Neutrophil (primary cell): ENCODE measurements around the gene LYPD6B.

ENCODE experiments used
- H3K27ac ChIP-seq: fragments of 200-600 bp; sonication (generic); 2 replicates; pipeline ENCODE4 v1.5.1; 2016; ENCODE audit warnings: mild to moderate bottlenecking, moderate library complexity
- H3K27me3 ChIP-seq: fragments of 200-600 bp; sonication (generic); 2 replicates; pipeline ENCODE4 v1.6.0; 2016; ENCODE audit warnings: mild to moderate bottlenecking
- H3K36me3 ChIP-seq: fragments of 200-600 bp; sonication (generic); 2 replicates; pipeline ENCODE4 v1.5.1; 2017
- H3K4me1 ChIP-seq, 2 experiments: fragments of 200-600 bp in 1 of 2; sonication (generic) in 1 of 2; 1 replicate in 1 of 2; 2 replicates in 1 of 2; pipeline versions ENCODE4 v1.5.1 to v1.6.1; 2013 to 2016; ENCODE audit warnings: low read depth in 1 of 2, low read length in 1 of 2, mild to moderate bottlenecking in 1 of 2, moderate library complexity in 1 of 2; ENCODE audit not compliant: control insufficient read depth in 1 of 2, insufficient read depth in 1 of 2
- H3K4me3 ChIP-seq, 2 experiments: fragments of 200-600 bp in 1 of 2; sonication (generic) in 1 of 2; 1 replicate in 1 of 2; 2 replicates in 1 of 2; pipeline ENCODE4 v1.5.1; 2013 to 2016; ENCODE audit warnings: low read depth in 1 of 2, low read length in 1 of 2, mild to moderate bottlenecking in 1 of 2, moderate library complexity in 1 of 2
- H3K9me3 ChIP-seq: fragments of 200-600 bp; sonication (generic); 2 replicates; pipeline ENCODE4 v1.5.1; 2016
- TF ChIP-seq, protein P1 (sequence below): fragments of 200-600 bp; sonication (generic); IDR thresholded peaks from 2 replicates; pipeline ENCODE4 v1.5.1; 2016; ENCODE audit warnings: antibody characterized with exemption

The LYPD6B gene

DNA sequence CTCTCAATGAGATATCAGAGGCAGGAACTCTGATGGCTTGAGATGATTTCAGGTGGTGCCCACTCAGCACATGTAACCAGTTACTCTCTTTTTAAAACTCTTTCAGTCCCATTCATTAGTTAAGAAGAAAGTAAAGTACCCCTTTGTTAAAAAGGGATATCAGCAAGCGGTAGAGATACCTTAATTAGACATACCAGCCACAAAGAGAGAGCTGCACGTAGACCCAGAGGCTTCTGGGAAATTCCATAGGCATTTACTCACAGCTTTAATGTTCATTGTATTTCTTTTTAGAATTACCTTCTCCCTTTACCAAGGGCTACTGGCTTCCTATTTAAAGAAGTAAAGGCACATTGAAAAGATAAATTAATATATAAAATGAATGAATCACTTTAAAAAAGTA is 63.3 kb downstream of the LYPD6B start:
- H3K27ac ChIP-seq = no peak overlapping the region
- TF ChIP-seq, protein P1, sequence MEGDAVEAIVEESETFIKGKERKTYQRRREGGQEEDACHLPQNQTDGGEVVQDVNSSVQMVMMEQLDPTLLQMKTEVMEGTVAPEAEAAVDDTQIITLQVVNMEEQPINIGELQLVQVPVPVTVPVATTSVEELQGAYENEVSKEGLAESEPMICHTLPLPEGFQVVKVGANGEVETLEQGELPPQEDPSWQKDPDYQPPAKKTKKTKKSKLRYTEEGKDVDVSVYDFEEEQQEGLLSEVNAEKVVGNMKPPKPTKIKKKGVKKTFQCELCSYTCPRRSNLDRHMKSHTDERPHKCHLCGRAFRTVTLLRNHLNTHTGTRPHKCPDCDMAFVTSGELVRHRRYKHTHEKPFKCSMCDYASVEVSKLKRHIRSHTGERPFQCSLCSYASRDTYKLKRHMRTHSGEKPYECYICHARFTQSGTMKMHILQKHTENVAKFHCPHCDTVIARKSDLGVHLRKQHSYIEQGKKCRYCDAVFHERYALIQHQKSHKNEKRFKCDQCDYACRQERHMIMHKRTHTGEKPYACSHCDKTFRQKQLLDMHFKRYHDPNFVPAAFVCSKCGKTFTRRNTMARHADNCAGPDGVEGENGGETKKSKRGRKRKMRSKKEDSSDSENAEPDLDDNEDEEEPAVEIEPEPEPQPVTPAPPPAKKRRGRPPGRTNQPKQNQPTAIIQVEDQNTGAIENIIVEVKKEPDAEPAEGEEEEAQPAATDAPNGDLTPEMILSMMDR = no peak
- H3K4me3 ChIP-seq = no peak overlapping the region
- H3K36me3 ChIP-seq = no peaks in the 10 kb centered on the region
- no peaks in the 10 kb centered on the region for H3K27me3 ChIP-seq
- H3K9me3 ChIP-seq = no peaks in the 10 kb centered on the region
- no peaks in the 10 kb centered on the region for H3K4me1 ChIP-seq

GRCh38 chr2:149103081-149103620 is 64.7 kb downstream of the LYPD6B start:
- Histone ChIP-seq H3K36me3 (no peaks in the 10 kb centered on the region), H3K4me1 (no peaks in the 10 kb centered on the region), H3K27ac (no peak overlapping the region), H3K9me3 (no peaks in the 10 kb centered on the region), H3K4me3 (no peak overlapping the region), H3K27me3 (no peaks in the 10 kb centered on the region)
- TF ChIP-seq, protein P1 = no peak

DNA sequence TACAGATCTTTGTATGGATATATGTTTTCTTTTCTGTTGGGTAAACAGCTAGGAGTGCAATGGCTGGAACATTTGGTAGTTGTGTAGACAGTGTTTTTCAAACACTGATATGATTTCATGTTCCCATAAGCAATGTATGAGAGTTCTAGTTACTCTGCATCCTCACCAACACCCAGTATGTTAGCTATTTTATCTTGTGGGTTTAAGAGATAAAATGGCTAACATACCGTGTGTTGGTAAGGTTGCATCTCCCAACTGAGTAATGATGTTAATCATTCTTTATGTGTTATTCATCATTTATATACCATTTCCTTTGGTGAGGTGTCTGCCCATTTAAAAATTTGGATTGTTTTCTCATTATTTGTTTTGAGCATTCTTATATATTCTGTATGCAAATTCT is 65.7 kb downstream of the LYPD6B start:
- Histone ChIP-seq H3K9me3 (no peaks in the 10 kb centered on the region), H3K27ac (no peak overlapping the region), H3K4me3 (no peak overlapping the region), H3K27me3 (no peaks in the 10 kb centered on the region), H3K36me3 (no peaks in the 10 kb centered on the region), H3K4me1 (no peaks in the 10 kb centered on the region)
- TF ChIP-seq, protein P1 = no peak

GRCh38 chr2:149112068-149112467 is 73.6 kb downstream of the LYPD6B start:
- Histone ChIP-seq H3K4me3 (no peak overlapping the region), H3K36me3 (no peaks in the 10 kb centered on the region), H3K9me3 (no peaks in the 10 kb centered on the region), H3K4me1 (no peaks in the 10 kb centered on the region), H3K27ac (no peak overlapping the region), H3K27me3 (no peaks in the 10 kb centered on the region)
- TF ChIP-seq, protein P1 = no peak

GRCh38 chr2:149112713-149113112 is 74.2 kb downstream of the LYPD6B start:
- TF ChIP-seq, protein P1 = no peak
- Histone ChIP-seq H3K4me1 (no peaks in the 10 kb centered on the region), H3K27me3 (peaks cover 1% of the 10 kb centered on the region), H3K9me3 (no peaks in the 10 kb centered on the region), H3K36me3 (no peaks in the 10 kb centered on the region), H3K4me3 (no peak overlapping the region), H3K27ac (no peak overlapping the region)

DNA sequence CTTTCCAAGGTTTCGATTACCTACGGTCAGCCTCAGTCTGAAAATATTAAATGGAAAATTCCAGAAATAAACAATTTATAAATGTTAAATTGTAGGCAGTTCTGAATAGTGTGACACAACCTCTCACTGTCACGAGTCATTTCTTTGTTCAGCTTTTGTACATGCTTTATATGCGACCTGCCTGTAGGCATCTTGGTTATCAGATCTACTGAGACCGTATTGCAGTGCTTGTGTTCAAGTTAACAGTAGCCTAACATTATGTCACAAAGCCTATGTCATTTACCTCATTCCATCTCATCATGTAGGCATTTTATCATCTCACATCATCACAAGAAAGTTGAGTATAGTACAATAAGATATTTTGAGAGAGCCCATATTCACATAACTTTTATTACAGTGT is 77.3 kb downstream of the LYPD6B start:
- no peaks in the 10 kb centered on the region for H3K9me3 ChIP-seq
- no peaks in the 10 kb centered on the region for H3K4me1 ChIP-seq
- H3K27ac ChIP-seq = no peak overlapping the region
- TF ChIP-seq, protein P1 = no peak
- peaks cover 15% of the 10 kb centered on the region for H3K27me3 ChIP-seq
- H3K4me3 ChIP-seq = no peak overlapping the region
- H3K36me3 ChIP-seq = no peaks in the 10 kb centered on the region
